SH-SY5Y (cell line): ENCODE measurements around the gene GPRIN2.

ENCODE experiments used
- GATA2 ChIP-seq: IDR thresholded peaks from 2 replicates; pipeline ENCODE4 v1.6.1; 2011; ENCODE audit warnings: mild to moderate bottlenecking, low read depth, low read length
- GATA3 ChIP-seq: IDR thresholded peaks from 2 replicates; pipeline ENCODE4 v1.6.1; 2011; ENCODE audit warnings: low read depth, mild to moderate bottlenecking, low read length, moderate library complexity

Gene GPRIN2

DNA sequence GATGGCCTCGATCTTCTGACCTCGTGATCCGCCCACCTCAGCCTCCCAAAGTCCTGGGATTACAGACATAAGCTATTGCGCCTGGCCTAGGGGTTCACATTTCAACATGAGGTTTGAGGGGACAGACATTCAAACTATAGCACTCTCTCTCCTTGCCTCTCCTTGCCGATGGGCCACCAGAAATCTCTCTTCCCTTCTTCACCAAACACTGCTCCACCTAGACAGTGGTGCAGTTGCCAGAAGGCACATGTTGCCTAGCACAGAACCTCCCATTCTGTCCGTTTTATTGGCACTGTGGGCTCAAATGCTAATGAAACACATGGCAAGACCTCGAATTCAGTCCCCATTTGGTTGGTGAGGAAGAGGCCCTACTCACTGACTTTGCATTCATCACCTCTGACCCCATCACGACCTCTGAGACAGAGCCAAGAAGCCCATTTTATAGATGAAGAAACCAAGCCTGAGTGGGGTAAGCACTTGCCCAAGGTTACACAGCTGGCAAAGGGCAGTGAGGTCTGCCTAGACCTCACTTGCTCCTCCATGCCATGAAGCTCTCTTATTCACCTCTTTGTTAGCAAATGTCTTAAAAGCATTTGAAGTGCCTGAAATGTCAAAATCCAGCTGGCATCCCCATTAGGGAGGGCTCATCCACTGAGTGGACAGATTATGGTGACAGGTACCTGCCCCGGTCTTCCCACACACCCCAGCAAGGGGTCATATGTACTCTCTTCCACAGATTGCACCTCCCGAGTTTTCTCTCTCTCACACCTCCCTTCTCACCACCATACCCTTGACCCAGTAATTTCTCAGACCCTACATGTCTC lies 34.0 kb downstream of the GPRIN2 start:
- TF ChIP-seq GATA3, result no peak

DNA sequence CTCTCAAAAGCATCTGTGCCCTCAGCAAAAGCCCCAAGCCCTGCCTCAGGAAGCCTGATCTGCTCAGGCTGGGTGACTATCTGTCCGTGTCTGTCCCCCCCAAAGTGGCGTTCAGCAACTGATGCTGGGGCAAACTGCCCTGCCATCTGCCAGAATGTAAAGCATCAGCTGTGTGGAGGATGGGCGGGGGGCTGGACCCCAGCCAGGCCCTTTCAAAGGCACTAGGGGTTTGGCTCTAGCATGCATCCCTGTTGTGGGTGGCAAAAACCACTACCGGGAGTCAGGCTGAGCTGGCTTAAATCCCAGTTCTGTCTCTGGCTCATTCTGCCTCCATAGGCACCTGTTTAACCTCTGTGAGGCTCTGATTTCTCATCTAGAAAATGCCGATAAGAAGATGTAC lies 35.5 kb downstream of the GPRIN2 start:
- TF ChIP-seq GATA3 (no peak), GATA2 (no peak)

DNA sequence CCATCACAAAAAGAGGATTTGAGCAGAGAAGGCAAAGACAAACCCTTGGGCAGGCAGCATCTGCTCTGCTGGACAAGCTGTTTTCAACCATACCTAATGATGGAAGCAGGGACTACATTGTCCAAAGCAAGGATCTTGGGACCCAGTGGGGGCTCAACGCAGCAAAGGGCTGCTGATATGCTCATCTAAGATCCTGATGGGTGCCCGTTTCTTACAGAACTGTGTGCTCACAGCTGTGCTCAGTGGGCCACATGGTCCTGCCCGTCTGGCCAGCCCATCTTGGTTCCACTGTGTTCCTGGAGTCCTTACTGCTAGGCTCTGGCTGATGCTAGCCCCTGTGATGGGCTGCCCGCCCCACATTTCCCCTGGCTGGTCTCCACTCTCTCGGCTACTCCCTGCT lies 36.1 kb downstream of the GPRIN2 start:
- no peak for TF ChIP-seq GATA3
- TF ChIP-seq GATA2, result no peak

DNA sequence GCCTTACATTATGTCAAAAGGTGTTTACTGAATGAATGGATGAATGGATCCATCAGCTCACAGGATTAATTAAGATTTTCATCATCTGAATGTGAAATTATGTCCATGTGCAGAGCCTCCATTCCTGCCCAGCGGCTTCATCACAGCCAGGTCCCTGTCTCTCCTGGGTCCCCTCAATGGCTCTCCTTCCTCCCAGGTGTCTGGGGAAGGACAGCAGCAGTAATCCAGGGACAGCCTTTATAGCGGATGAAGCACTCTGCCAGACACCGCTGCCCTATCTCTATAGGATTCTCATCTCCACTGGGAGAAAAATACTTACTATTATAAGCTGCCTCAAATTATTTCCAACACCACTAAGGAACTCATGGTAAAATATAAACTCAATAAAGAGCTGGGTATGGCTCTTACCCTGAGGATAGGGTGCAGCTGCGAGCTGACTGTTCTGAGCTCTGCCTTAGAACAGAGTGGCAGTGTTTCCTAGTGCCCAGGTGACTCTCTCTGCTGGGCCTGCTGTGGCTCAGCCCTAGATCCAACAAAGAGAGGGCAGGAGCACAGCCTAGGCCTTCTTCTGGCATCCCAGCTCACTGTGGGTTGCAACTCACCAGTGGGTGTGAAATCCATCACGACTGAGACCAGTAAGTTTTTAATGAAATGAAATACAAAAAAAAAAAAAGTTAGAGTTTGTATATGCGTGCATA lies 38.3 kb downstream of the GPRIN2 start:
- TF ChIP-seq GATA2, result no peak
- no peak for TF ChIP-seq GATA3

DNA sequence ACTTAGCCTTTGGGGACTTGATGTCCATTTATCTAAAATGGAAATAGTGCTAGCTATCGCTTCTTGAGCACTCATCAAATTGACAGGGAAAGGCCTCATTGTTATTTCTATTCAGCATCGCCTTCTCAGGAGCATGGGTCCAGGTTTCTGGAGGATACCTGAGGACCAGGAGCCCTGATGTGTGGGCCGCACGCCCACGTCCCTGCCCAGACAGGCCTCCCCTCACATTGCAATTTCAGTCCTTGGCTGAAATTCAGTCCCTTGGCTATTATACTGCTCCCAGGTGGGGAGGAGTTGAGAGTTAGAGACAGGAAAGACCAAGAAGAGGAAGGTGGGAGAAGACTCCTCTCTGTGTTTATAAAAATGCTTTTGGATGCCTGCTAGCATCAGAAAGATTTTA lies 38.9 kb downstream of the GPRIN2 start:
- TF ChIP-seq GATA3 (no peak), GATA2 (no peak)

DNA sequence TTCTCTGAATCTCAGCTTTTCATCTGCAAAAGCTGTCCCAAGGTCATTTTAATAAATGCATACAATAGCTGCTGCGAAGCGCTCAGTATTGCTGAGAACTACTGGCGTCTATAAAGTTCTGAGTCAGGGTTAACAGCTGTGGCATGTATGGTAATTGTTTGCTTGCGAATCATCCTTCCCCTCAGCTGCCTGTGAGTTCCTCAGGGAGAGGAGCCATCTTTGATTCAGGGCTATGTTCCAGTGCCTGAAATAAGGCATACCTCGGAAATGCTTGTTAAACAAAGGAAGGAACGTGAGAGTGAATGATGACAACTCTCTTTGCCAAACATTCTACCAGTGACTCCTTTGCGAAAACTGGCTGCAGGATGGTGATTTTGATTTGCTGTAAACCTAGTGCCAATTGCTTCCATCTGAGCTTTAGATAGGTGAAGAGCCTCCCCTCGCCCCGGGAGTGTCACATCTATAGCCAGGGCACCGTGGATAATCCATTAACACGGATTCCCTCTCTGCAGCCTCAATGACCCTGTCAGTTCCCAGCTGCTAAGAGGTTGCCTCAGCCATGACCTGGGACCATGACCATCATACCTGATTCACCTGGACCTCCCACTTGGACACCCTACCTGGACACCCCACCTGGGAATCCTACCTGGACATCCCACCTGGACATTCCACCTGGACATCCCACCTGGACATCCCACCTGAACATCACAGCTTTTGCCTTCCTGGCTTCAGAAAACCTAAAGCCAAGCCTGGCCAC lies 39.6 kb downstream of the GPRIN2 start:
- no peak for TF ChIP-seq GATA2
- TF ChIP-seq GATA3, result no peak

DNA sequence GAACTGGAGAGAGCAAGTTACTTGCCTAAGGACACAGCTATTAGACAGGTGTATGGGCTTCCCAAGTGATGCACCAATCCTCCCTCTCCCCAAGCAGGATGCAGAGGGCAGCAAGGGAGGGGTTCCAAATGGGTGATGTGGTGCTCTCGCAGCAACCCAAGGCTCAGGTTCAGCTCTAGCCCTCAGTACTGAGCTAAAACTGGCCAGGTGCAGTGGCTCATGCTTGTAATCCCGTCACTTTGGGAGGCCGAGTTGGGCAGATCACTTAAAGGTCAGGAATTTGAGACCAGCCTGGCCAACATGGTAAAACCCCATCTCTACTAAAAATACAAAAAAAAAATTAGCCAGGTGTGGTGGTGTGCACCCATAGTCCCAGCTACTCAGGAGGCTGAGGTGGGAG lies 40.7 kb downstream of the GPRIN2 start:
- TF ChIP-seq GATA2 (no peak), GATA3 (no peak)

DNA sequence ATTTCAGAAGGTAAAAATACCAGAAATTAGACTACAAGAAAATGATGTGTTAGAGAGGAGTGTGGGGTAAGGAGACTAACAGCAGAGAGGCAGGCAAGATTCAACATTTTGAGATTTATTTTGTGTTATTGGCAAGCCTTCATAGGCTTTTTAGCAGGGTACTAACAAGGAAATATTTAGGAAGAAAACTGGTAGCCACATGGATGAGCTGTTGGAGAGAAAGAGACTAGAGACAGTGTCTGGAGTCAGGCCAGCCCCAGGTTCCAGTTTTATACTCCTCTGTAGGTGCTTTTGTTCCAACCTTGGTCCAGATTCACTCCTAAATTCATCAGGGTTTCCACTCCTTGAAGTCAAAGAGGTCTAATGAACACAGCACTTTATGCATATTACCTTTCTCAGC lies 41.1 kb downstream of the GPRIN2 start:
- TF ChIP-seq GATA3 (no peak), GATA2 (no peak)

DNA sequence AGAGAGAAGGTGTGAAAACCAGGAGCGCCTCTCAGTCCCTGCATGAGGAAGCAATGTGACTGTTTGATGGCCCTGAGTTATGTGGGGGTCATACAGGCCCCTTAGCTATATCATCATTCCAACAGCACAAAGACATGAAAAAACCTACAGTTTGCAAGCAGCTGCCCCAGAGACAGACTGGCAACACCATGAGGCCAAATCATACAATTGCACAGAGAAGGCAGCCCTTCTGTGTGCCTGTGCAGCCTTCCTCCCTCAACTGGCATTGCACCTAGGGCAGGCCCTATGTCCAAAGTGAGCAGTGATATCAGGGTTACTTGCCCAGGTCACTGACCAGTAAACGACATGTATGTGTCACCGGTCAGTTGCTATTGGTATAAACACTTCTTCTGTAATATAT lies 41.6 kb downstream of the GPRIN2 start:
- TF ChIP-seq GATA2 (no peak), GATA3 (no peak)

DNA sequence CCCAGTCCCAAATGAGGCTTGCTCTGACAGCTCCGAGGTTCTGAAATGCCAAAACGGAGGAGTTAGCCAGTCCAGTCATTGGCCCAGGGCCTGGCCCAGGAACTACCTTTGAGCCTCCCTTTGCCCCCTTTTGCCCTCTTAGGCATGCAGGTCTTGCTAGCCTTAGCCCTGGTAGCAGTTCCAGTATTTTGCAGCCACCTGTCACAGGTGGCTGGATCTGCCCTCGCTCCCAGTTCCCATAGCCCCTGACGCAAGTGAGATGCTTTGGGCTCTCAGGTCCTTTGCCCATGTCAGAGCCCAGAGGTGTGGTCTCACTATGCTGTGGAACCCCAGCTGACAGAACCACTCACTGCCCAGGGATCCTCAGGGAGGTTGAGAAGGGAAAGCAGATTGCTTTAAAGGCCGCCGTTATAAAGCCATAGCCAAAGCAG lies 42.0 kb downstream of the GPRIN2 start:
- TF ChIP-seq GATA3 (no peak), GATA2 (no peak)
